GM23338 (cell line): Measurements from ENCODE around the gene FAM20C.

Experiments
- CREB1 ChIP-seq: fragments of 250-450 bp; sonication (Bioruptor Pico); IDR thresholded peaks from 2 replicates; pipeline ENCODE4 v1.5.0; 2020; ENCODE audit warnings: low read depth, mild to moderate bottlenecking, moderate library complexity
- EZH2 ChIP-seq: fragments of 200-600 bp; sonication (generic); IDR thresholded peaks from one replicate; pipeline ENCODE4 v1.8.0; 2017; ENCODE audit warnings: antibody characterized with exemption, mild to moderate bottlenecking, low read depth; ENCODE audit not compliant: unreplicated experiment
- EZH2phosphoT487 ChIP-seq: fragments of 200-600 bp; sonication (generic); IDR thresholded peaks from one replicate; pipeline ENCODE4 v1.8.1; 2018; ENCODE audit warnings: antibody characterized with exemption; ENCODE audit not compliant: unreplicated experiment
- JUNB ChIP-seq: IDR thresholded peaks from one replicate; pipeline ENCODE4 v1.6.1; 2016; ENCODE audit warnings: antibody characterized with exemption; ENCODE audit not compliant: unreplicated experiment
- POLR2AphosphoS5 ChIP-seq: IDR thresholded peaks from 2 replicates; pipeline ENCODE4 v1.6.1; 2016; ENCODE audit warnings: antibody characterized with exemption, low read depth
- STAT1 ChIP-seq: IDR thresholded peaks from one replicate; pipeline ENCODE4 v1.6.1; 2016; ENCODE audit warnings: antibody characterized with exemption; ENCODE audit not compliant: unreplicated experiment
- ZNF114 ChIP-seq: fragments of 250-450 bp; sonication (Bioruptor Pico); IDR thresholded peaks from 2 replicates; pipeline ENCODE4 v1.5.0; 2020; ENCODE audit warnings: mild to moderate bottlenecking, moderate library complexity
- TF ChIP-seq, protein P1 (sequence below), 2 experiments: fragments of 200-600 bp in 1 of 2; sonication (generic) in 1 of 2; conservative IDR thresholded peaks; 2 replicates each; pipeline versions ENCODE4 v1.5.1 to v1.6.1; 2016 to 2017; ENCODE audit warnings: antibody characterized with exemption in 2 of 2, low read depth in 2 of 2, mild to moderate bottlenecking in 2 of 2, moderate library complexity in 1 of 2
- TF ChIP-seq, protein P2 (sequence below): IDR thresholded peaks from one replicate; pipeline ENCODE4 v1.6.1; 2018; ENCODE audit warnings: antibody characterized with exemption; ENCODE audit not compliant: unreplicated experiment
- TF ChIP-seq, protein P3 (sequence below): fragments of 250-450 bp; sonication (Bioruptor Pico); IDR thresholded peaks from 2 replicates; pipeline ENCODE4 v1.5.0; 2020; ENCODE audit warnings: mild to moderate bottlenecking, moderate library complexity
- TF ChIP-seq, protein P4 (sequence below): IDR thresholded peaks from 2 replicates; pipeline ENCODE4 v1.6.1; 2016; ENCODE audit warnings: antibody characterized with exemption

- TF ChIP-seq, protein P1, sequence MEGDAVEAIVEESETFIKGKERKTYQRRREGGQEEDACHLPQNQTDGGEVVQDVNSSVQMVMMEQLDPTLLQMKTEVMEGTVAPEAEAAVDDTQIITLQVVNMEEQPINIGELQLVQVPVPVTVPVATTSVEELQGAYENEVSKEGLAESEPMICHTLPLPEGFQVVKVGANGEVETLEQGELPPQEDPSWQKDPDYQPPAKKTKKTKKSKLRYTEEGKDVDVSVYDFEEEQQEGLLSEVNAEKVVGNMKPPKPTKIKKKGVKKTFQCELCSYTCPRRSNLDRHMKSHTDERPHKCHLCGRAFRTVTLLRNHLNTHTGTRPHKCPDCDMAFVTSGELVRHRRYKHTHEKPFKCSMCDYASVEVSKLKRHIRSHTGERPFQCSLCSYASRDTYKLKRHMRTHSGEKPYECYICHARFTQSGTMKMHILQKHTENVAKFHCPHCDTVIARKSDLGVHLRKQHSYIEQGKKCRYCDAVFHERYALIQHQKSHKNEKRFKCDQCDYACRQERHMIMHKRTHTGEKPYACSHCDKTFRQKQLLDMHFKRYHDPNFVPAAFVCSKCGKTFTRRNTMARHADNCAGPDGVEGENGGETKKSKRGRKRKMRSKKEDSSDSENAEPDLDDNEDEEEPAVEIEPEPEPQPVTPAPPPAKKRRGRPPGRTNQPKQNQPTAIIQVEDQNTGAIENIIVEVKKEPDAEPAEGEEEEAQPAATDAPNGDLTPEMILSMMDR (conservative IDR thresholded peaks at IDR 0.05; ENCODE audit: low read depth in 2 of 2), result no peak
- TF ChIP-seq ZNF114 (CRISPR knock-in tag) (no peak), EZH2 (no peak), POLR2AphosphoS5 (no peak), CREB1 (CRISPR knock-in tag) (no peak), EZH2phosphoT487 (no peak), STAT1 (no peak), JUNB (no peak)
- TF ChIP-seq, protein P2, sequence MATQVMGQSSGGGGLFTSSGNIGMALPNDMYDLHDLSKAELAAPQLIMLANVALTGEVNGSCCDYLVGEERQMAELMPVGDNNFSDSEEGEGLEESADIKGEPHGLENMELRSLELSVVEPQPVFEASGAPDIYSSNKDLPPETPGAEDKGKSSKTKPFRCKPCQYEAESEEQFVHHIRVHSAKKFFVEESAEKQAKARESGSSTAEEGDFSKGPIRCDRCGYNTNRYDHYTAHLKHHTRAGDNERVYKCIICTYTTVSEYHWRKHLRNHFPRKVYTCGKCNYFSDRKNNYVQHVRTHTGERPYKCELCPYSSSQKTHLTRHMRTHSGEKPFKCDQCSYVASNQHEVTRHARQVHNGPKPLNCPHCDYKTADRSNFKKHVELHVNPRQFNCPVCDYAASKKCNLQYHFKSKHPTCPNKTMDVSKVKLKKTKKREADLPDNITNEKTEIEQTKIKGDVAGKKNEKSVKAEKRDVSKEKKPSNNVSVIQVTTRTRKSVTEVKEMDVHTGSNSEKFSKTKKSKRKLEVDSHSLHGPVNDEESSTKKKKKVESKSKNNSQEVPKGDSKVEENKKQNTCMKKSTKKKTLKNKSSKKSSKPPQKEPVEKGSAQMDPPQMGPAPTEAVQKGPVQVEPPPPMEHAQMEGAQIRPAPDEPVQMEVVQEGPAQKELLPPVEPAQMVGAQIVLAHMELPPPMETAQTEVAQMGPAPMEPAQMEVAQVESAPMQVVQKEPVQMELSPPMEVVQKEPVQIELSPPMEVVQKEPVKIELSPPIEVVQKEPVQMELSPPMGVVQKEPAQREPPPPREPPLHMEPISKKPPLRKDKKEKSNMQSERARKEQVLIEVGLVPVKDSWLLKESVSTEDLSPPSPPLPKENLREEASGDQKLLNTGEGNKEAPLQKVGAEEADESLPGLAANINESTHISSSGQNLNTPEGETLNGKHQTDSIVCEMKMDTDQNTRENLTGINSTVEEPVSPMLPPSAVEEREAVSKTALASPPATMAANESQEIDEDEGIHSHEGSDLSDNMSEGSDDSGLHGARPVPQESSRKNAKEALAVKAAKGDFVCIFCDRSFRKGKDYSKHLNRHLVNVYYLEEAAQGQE, result no peak
- TF ChIP-seq, protein P3, sequence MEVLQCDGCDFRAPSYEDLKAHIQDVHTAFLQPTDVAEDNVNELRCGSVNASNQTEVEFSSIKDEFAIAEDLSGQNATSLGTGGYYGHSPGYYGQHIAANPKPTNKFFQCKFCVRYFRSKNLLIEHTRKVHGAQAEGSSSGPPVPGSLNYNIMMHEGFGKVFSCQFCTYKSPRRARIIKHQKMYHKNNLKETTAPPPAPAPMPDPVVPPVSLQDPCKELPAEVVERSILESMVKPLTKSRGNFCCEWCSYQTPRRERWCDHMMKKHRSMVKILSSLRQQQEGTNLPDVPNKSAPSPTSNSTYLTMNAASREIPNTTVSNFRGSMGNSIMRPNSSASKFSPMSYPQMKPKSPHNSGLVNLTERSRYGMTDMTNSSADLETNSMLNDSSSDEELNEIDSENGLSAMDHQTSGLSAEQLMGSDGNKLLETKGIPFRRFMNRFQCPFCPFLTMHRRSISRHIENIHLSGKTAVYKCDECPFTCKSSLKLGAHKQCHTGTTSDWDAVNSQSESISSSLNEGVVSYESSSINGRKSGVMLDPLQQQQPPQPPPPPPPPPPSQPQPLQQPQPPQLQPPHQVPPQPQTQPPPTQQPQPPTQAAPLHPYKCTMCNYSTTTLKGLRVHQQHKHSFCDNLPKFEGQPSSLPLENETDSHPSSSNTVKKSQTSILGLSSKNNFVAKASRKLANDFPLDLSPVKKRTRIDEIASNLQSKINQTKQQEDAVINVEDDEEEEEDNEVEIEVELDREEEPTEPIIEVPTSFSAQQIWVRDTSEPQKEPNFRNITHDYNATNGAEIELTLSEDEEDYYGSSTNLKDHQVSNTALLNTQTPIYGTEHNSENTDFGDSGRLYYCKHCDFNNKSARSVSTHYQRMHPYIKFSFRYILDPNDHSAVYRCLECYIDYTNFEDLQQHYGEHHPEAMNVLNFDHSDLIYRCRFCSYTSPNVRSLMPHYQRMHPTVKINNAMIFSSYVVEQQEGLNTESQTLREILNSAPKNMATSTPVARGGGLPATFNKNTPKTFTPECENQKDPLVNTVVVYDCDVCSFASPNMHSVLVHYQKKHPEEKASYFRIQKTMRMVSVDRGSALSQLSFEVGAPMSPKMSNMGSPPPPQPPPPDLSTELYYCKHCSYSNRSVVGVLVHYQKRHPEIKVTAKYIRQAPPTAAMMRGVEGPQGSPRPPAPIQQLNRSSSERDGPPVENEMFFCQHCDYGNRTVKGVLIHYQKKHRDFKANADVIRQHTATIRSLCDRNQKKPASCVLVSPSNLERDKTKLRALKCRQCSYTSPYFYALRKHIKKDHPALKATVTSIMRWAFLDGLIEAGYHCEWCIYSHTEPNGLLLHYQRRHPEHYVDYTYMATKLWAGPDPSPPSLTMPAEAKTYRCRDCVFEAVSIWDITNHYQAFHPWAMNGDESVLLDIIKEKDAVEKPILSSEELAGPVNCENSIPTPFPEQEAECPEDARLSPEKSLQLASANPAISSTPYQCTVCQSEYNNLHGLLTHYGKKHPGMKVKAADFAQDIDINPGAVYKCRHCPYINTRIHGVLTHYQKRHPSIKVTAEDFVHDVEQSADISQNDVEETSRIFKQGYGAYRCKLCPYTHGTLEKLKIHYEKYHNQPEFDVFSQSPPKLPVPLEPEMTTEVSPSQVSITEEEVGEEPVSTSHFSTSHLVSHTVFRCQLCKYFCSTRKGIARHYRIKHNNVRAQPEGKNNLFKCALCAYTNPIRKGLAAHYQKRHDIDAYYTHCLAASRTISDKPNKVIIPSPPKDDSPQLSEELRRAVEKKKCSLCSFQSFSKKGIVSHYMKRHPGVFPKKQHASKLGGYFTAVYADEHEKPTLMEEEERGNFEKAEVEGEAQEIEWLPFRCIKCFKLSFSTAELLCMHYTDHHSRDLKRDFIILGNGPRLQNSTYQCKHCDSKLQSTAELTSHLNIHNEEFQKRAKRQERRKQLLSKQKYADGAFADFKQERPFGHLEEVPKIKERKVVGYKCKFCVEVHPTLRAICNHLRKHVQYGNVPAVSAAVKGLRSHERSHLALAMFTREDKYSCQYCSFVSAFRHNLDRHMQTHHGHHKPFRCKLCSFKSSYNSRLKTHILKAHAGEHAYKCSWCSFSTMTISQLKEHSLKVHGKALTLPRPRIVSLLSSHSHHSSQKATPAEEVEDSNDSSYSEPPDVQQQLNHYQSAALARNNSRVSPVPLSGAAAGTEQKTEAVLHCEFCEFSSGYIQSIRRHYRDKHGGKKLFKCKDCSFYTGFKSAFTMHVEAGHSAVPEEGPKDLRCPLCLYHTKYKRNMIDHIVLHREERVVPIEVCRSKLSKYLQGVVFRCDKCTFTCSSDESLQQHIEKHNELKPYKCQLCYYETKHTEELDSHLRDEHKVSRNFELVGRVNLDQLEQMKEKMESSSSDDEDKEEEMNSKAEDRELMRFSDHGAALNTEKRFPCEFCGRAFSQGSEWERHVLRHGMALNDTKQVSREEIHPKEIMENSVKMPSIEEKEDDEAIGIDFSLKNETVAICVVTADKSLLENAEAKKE (CRISPR knock-in tag), result no peak
- TF ChIP-seq, protein P4, sequence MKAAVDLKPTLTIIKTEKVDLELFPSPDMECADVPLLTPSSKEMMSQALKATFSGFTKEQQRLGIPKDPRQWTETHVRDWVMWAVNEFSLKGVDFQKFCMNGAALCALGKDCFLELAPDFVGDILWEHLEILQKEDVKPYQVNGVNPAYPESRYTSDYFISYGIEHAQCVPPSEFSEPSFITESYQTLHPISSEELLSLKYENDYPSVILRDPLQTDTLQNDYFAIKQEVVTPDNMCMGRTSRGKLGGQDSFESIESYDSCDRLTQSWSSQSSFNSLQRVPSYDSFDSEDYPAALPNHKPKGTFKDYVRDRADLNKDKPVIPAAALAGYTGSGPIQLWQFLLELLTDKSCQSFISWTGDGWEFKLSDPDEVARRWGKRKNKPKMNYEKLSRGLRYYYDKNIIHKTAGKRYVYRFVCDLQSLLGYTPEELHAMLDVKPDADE, result no peak
Measured at GRCh38 chr7:148543-148931, 43.8 kb upstream of the FAM20C start.
